CD14-positive monocyte (primary cell): Measurements from ENCODE around the gene THAP3. TPM values are rescaled to one million over a fixed set of nuclear protein-coding genes. Genes with fewer than 3 reads are reported as not detected.

Source experiments
- DNase-seq, 3 donors: peaks; one replicate each; pipeline ENCODE4 v3.0.0-alpha.2; 2011 to 2022
- H2AFZ ChIP-seq: 2 replicates; pipeline ENCODE4 v1.6.0; 2012; ENCODE audit warnings: mild to moderate bottlenecking, low read depth, low read length, inconsistent platforms; ENCODE audit not compliant: insufficient read depth, poor library complexity, severe bottlenecking
- H3K27ac ChIP-seq, 2 donors: 1 replicate in 1 of 2; 2 replicates in 1 of 2; pipeline ENCODE4 v1.5.1; 2012 to 2013; ENCODE audit warnings: low read length in 2 of 2, control low read depth in 1 of 2, inconsistent platforms in 1 of 2, low read depth in 1 of 2, mild to moderate bottlenecking in 1 of 2
- H3K27me3 ChIP-seq, 2 donors: one replicate each; pipeline versions ENCODE4 v1.6.0 to v1.6.1; 2011 to 2013; ENCODE audit warnings: low read length in 2 of 2; ENCODE audit not compliant: control insufficient read depth in 2 of 2, insufficient read depth in 2 of 2
- H3K36me3 ChIP-seq, 2 donors: replicated peaks in 1 of 2; 1 replicate in 1 of 2; 2 replicates in 1 of 2; pipeline versions ENCODE4 v1.5.1 to v1.6.1; 2012 to 2013; ENCODE audit warnings: low read length in 2 of 2, control low read depth in 1 of 2, inconsistent platforms in 1 of 2, mild to moderate bottlenecking in 1 of 2; ENCODE audit not compliant: insufficient read depth in 2 of 2, control insufficient read depth in 1 of 2
- H3K4me1 ChIP-seq, 2 donors: 1 replicate in 1 of 2; 2 replicates in 1 of 2; pipeline versions ENCODE4 v1.5.1 to v1.6.1; 2012 to 2013; ENCODE audit warnings: low read length in 2 of 2, control low read depth in 1 of 2, inconsistent platforms in 1 of 2, mild to moderate bottlenecking in 1 of 2, moderate library complexity in 1 of 2; ENCODE audit not compliant: insufficient read depth in 2 of 2, control insufficient read depth in 1 of 2
- H3K4me2 ChIP-seq: replicated peaks from 2 replicates; pipeline ENCODE3; 2012; ENCODE audit warnings: low read length, moderate library complexity, mild to moderate bottlenecking; ENCODE audit not compliant: poor library complexity, severe bottlenecking; ENCODE audit errors: extremely low read depth
- H3K4me3 ChIP-seq, 3 experiments: fragments of 200-600 bp in 1 of 3; sonication (generic) in 1 of 3; replicated peaks in 1 of 3; 1 replicate in 2 of 3; 2 replicates in 1 of 3; pipeline ENCODE4 v1.5.1; 2011 to 2013; ENCODE audit warnings: low read length in 3 of 3, mild to moderate bottlenecking in 3 of 3, control low read depth in 2 of 3, low read depth in 2 of 3, inconsistent platforms in 1 of 3, moderate library complexity in 1 of 3
- H3K79me2 ChIP-seq: 2 replicates; pipeline ENCODE4 v1.6.0; 2012; ENCODE audit warnings: mild to moderate bottlenecking, control low read depth, inconsistent platforms, low read length, moderate library complexity; ENCODE audit not compliant: insufficient read depth
- H3K9ac ChIP-seq: 2 replicates; pipeline ENCODE4 v1.6.0; 2017; ENCODE audit warnings: low read length, mild to moderate bottlenecking; ENCODE audit not compliant: insufficient read depth, poor library complexity, severe bottlenecking
- H3K9me3 ChIP-seq, 2 donors: replicated peaks in 1 of 2; 1 replicate in 1 of 2; 2 replicates in 1 of 2; pipeline versions ENCODE4 v1.5.1 to v1.6.1; 2012 to 2013; ENCODE audit warnings: low read length in 2 of 2, control low read depth in 1 of 2; ENCODE audit not compliant: control insufficient read depth in 1 of 2, insufficient read depth in 1 of 2
- H4K20me1 ChIP-seq: 2 replicates; pipeline ENCODE4 v1.6.0; 2012; ENCODE audit warnings: mild to moderate bottlenecking, low read length, control low read depth, moderate library complexity; ENCODE audit not compliant: insufficient read depth
- H3K27ac Mint-ChIP-seq, 7 donors: one replicate each; pipeline ENCODE4 v1.8.0; 2020; ENCODE audit warnings: mild to moderate bottlenecking in 7 of 7, mixed read lengths in 7 of 7, moderate library complexity in 6 of 7, inconsistent platforms in 2 of 7
- H3K27me3 Mint-ChIP-seq, 3 donors: one replicate each; pipeline ENCODE4 v1.8.0; 2021 to 2022; ENCODE audit warnings: low read depth in 3 of 3, mild to moderate bottlenecking in 3 of 3, mixed read lengths in 3 of 3, moderate library complexity in 3 of 3, inconsistent platforms in 1 of 3
- H3K36me3 Mint-ChIP-seq, 2 donors: one replicate each; pipeline ENCODE4 v1.8.0; 2020; ENCODE audit warnings: mixed read lengths in 2 of 2, inconsistent platforms in 1 of 2, mild to moderate bottlenecking in 1 of 2
- H3K4me1 Mint-ChIP-seq: one replicate; pipeline ENCODE4 v1.8.0; 2020; ENCODE audit warnings: mild to moderate bottlenecking, mixed read lengths
- H3K4me3 Mint-ChIP-seq, 2 donors: one replicate each; pipeline ENCODE4 v1.8.0; 2020; ENCODE audit warnings: mild to moderate bottlenecking in 2 of 2, mixed read lengths in 2 of 2, moderate library complexity in 1 of 2
- H3K9me3 Mint-ChIP-seq, 7 donors: one replicate each; pipeline ENCODE4 v1.8.0; 2020 to 2022; ENCODE audit warnings: mixed read lengths in 7 of 7, mild to moderate bottlenecking in 6 of 7, moderate library complexity in 6 of 7, inconsistent platforms in 2 of 7
- WGBS: methylation state at CpG from one replicate; pipeline ENCODE4 v1.1.5; 2013; ENCODE audit warnings: missing lambda C conversion rate; ENCODE audit not compliant: insufficient coverage; 5-methylcytosine and 5-hydroxymethylcytosine counted together
- intact Hi-C, 2 donors: fragments of 100-400 bp; cut with micrococcal nuclease; formaldehyde crosslinking; loops; one replicate each; pipeline versions ENCODE4 v1.15.0 to v1.15.1; 2023
- polyA plus RNA-seq, 3 donors: library from polyadenylated mRNA; depleted of rRNA in 1 of 3; unstranded in 2 of 3; stranded (reverse) in 1 of 3; fragments of 300-500 nt in 2 of 3; fragments of >200 nt in 1 of 3; fragmentation: Illumina TruSeq in 2 of 3; gene quantifications; 1 replicate in 2 of 3; 2 replicates in 1 of 3; pipeline ENCODE4 v1.2.3, GENCODE V29; 2012 to 2021
- TF ChIP-seq, protein P1 (sequence below): fragments of 200-600 bp; IDR thresholded peaks from one replicate; pipeline ENCODE4 v1.8.0; 2022; ENCODE audit warnings: antibody characterized with exemption, mild to moderate bottlenecking

Gene THAP3
- polyA plus RNA-seq, 3 donors = 10.3 to 12.8 (median 10.3) TPM

DNA sequence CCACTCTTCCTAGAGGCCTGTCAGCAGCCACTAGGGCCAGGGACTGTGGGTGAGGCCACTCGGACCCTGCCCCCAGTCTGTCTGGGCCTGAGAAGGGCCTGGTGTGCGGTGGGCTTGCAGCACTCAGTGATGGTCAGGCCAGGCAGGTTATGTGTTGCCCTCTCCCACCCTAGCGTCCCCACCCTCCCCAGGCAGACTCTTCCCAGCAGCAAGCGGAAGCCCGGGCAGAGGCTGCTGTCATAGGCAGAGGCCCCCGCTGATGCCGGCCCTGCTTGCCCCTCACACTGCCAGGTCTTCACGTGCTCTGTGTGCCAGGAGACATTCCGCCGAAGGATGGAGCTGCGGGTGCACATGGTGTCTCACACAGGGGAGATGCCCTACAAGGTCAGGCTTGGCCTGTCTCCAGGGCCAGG, 38.3 kb upstream of the THAP3 start:
- H3K4me1 ChIP-seq = peaks cover 31 to 33% of the 10 kb centered on the region in 2 donors
- TF ChIP-seq, protein P1, sequence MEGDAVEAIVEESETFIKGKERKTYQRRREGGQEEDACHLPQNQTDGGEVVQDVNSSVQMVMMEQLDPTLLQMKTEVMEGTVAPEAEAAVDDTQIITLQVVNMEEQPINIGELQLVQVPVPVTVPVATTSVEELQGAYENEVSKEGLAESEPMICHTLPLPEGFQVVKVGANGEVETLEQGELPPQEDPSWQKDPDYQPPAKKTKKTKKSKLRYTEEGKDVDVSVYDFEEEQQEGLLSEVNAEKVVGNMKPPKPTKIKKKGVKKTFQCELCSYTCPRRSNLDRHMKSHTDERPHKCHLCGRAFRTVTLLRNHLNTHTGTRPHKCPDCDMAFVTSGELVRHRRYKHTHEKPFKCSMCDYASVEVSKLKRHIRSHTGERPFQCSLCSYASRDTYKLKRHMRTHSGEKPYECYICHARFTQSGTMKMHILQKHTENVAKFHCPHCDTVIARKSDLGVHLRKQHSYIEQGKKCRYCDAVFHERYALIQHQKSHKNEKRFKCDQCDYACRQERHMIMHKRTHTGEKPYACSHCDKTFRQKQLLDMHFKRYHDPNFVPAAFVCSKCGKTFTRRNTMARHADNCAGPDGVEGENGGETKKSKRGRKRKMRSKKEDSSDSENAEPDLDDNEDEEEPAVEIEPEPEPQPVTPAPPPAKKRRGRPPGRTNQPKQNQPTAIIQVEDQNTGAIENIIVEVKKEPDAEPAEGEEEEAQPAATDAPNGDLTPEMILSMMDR = no peak
- H3K27ac ChIP-seq = no peak overlapping the region
- H3K9me3 ChIP-seq = no peaks in the 10 kb centered on the region
- no peak overlapping the region for H3K4me2 ChIP-seq
- Mint-ChIP-seq H3K4me3 (no peak overlapping the region), H3K9me3 (no peaks in the 10 kb centered on the region), H3K27me3 (no peaks in the 10 kb centered on the region), H3K4me1 (peaks cover 38% of the 10 kb centered on the region), H3K36me3 (peaks cover 43 to 55% of the 10 kb centered on the region in 2 donors), H3K27ac (no peak overlapping the region)
- WGBS = 97% methylated on average over 11 of the region's 11 CpGs
- H2AFZ ChIP-seq = no peak overlapping the region
- peaks cover 47 to 62% of the 10 kb centered on the region in 2 donors for H3K36me3 ChIP-seq
- intact Hi-C loops = no loop called here
- peak in 1 of 3 donors; percentile 10 for DNase-seq
- peaks cover 97% of the 10 kb centered on the region for H4K20me1 ChIP-seq
- no peak overlapping the region for H3K4me3 ChIP-seq
- peaks cover 32% of the 10 kb centered on the region for H3K79me2 ChIP-seq
- no peaks in the 10 kb centered on the region for H3K27me3 ChIP-seq
- H3K9ac ChIP-seq = no peak overlapping the region

DNA sequence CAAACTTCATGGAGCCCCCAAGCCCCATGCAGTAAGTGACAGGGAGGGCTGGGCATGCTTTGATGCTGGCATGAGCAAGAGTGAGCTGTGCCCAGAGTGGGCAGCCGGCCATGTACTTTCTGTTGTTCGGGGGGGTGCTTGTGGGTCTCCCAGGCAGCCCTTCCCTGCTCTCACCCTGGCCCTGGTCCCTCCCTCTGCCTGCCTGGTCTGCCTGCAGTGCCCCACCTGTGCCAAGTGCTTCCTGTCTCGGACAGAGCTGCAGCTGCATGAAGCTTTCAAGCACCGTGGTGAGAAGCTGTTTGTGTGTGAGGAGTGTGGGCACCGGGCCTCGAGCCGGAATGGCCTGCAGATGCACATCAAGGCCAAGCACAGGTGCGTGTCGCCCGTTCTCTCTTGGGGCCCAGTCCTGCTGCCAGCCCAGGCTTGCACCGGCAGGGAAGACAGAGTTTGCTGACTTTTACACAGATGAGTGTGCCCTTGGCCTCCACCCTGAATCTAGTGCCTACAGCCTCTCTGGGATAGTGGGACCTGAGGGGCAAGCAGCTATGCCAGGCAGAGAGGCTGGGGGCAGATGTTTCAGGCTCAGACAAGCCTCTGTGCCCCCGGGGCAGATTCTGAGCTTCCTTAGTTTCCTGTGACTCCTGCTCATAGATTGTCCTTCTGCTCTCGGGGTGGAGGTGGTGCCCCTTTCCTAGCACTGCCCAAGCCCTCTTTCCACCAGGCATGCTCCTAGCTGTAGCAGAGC, 37.2 kb upstream of the THAP3 start:
- Mint-ChIP-seq H3K36me3 (peaks cover 45 to 57% of the 10 kb centered on the region in 2 donors), H3K27me3 (no peaks in the 10 kb centered on the region), H3K4me1 (peaks cover 34% of the 10 kb centered on the region), H3K4me3 (no peak overlapping the region), H3K9me3 (no peaks in the 10 kb centered on the region), H3K27ac (peak overlapping the region in 2 of 7 donors; percentile 46 to 50)
- Histone ChIP-seq H4K20me1 (peaks cover 98% of the 10 kb centered on the region), H3K9me3 (no peaks in the 10 kb centered on the region), H3K79me2 (peaks cover 27% of the 10 kb centered on the region), H3K27ac (no peak overlapping the region), H3K4me1 (peaks cover 27 to 32% of the 10 kb centered on the region in 2 donors), H2AFZ (no peak overlapping the region), H3K27me3 (no peaks in the 10 kb centered on the region), H3K36me3 (peaks cover 54 to 70% of the 10 kb centered on the region in 2 donors), H3K4me3 (no peak overlapping the region), H3K4me2 (no peak overlapping the region), H3K9ac (no peak overlapping the region)
- 53% methylated on average over 13 of the region's 13 CpGs for WGBS
- peak in 1 of 3 donors; percentile 8 for DNase-seq
- TF ChIP-seq, protein P1 = no peak
- intact Hi-C loops = no loop called here
